ENCODE results near the gene SLC27A1.

SLC27A1 gene

DNA sequence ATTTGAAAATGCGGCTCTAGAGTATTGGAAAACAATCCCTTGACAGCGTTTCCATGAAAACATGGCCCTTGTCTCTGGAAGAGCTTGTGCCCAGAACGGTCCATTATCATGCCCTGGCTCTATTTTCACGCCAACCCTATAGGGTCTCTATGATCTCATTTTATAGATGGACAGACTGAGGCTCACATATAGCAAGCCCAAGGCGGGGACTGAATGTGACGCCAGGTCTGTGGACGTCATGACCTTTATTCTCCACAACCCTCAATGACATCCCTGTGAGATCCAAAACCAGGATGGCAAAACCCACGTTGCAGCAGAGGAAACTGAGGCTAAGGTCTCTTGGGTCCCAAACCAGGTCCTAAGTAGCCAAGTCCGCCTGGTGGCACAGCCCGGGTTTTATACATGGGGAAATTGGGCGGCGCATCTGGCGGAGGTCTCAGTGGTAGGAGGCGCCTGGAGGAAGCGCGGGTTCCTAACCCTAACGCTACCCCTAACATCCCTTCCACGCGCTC, 84.7 kb downstream of the SLC27A1 start:
- ATAC-seq = no peak

GRCh38 chr19:17555480-17555928, 85.2 kb downstream of the SLC27A1 start, which contains the start of gene COLGALT1:
TSS of gene COLGALT1 (plus strand) at chr19:17555649. CDS start at chr19:17555714, 65 bp downstream.
- ATAC-seq = peak; percentile 91

More for the DNA sequence above, 84.7 kb downstream of the SLC27A1 start:
- no peak for TF ChIP-seq ZFP30 (CRISPR knock-in tag; IDR thresholded peaks at IDR 0.05)
- TF ChIP-seq SNAI2 (CRISPR knock-in tag; IDR thresholded peaks at IDR 0.05) = no peak
- TF ChIP-seq ZNF70 (CRISPR knock-in tag; IDR thresholded peaks at IDR 0.05) = no peak
- TF ChIP-seq TCF4 (CRISPR knock-in tag; IDR thresholded peaks at IDR 0.05; ENCODE audit: borderline replicate concordance) = no peak
- TF ChIP-seq, protein P1, sequence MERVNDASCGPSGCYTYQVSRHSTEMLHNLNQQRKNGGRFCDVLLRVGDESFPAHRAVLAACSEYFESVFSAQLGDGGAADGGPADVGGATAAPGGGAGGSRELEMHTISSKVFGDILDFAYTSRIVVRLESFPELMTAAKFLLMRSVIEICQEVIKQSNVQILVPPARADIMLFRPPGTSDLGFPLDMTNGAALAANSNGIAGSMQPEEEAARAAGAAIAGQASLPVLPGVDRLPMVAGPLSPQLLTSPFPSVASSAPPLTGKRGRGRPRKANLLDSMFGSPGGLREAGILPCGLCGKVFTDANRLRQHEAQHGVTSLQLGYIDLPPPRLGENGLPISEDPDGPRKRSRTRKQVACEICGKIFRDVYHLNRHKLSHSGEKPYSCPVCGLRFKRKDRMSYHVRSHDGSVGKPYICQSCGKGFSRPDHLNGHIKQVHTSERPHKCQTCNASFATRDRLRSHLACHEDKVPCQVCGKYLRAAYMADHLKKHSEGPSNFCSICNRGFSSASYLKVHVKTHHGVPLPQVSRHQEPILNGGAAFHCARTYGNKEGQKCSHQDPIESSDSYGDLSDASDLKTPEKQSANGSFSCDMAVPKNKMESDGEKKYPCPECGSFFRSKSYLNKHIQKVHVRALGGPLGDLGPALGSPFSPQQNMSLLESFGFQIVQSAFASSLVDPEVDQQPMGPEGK (CRISPR knock-in tag; IDR thresholded peaks at IDR 0.05; ENCODE audit: borderline replicate concordance) = no peak
- TF ChIP-seq BACH2 (CRISPR knock-in tag; IDR thresholded peaks at IDR 0.05; ENCODE audit: borderline replicate concordance) = no peak
- no peak for TF ChIP-seq ARNTL (CRISPR knock-in tag; IDR thresholded peaks at IDR 0.05; ENCODE audit: borderline replicate concordance, low read depth)
- TF ChIP-seq, protein P2, sequence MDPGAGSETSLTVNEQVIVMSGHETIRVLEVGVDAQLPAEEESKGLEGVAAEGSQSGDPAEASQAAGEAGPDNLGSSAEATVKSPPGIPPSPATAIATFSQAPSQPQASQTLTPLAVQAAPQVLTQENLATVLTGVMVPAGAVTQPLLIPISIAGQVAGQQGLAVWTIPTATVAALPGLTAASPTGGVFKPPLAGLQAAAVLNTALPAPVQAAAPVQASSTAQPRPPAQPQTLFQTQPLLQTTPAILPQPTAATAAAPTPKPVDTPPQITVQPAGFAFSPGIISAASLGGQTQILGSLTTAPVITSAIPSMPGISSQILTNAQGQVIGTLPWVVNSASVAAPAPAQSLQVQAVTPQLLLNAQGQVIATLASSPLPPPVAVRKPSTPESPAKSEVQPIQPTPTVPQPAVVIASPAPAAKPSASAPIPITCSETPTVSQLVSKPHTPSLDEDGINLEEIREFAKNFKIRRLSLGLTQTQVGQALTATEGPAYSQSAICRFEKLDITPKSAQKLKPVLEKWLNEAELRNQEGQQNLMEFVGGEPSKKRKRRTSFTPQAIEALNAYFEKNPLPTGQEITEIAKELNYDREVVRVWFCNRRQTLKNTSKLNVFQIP (CRISPR knock-in tag; IDR thresholded peaks at IDR 0.05; ENCODE audit: borderline replicate concordance, low read depth) = no peak
- no peak for TF ChIP-seq ESRRG (CRISPR knock-in tag; IDR thresholded peaks at IDR 0.05)
- TF ChIP-seq, protein P3, sequence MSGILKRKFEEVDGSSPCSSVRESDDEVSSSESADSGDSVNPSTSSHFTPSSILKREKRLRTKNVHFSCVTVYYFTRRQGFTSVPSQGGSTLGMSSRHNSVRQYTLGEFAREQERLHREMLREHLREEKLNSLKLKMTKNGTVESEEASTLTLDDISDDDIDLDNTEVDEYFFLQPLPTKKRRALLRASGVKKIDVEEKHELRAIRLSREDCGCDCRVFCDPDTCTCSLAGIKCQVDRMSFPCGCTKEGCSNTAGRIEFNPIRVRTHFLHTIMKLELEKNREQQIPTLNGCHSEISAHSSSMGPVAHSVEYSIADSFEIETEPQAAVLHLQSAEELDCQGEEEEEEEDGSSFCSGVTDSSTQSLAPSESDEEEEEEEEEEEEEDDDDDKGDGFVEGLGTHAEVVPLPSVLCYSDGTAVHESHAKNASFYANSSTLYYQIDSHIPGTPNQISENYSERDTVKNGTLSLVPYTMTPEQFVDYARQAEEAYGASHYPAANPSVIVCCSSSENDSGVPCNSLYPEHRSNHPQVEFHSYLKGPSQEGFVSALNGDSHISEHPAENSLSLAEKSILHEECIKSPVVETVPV (CRISPR knock-in tag; IDR thresholded peaks at IDR 0.05) = no peak
- TF ChIP-seq ZFP3 (CRISPR knock-in tag; IDR thresholded peaks at IDR 0.05) = no peak
- no peak for TF ChIP-seq RARB (CRISPR knock-in tag; IDR thresholded peaks at IDR 0.05)
- no peak for TF ChIP-seq OSR1 (CRISPR knock-in tag; IDR thresholded peaks at IDR 0.05)
- TF ChIP-seq ZNF8 (CRISPR knock-in tag; IDR thresholded peaks at IDR 0.05) = no peak
- TF ChIP-seq, protein P4, sequence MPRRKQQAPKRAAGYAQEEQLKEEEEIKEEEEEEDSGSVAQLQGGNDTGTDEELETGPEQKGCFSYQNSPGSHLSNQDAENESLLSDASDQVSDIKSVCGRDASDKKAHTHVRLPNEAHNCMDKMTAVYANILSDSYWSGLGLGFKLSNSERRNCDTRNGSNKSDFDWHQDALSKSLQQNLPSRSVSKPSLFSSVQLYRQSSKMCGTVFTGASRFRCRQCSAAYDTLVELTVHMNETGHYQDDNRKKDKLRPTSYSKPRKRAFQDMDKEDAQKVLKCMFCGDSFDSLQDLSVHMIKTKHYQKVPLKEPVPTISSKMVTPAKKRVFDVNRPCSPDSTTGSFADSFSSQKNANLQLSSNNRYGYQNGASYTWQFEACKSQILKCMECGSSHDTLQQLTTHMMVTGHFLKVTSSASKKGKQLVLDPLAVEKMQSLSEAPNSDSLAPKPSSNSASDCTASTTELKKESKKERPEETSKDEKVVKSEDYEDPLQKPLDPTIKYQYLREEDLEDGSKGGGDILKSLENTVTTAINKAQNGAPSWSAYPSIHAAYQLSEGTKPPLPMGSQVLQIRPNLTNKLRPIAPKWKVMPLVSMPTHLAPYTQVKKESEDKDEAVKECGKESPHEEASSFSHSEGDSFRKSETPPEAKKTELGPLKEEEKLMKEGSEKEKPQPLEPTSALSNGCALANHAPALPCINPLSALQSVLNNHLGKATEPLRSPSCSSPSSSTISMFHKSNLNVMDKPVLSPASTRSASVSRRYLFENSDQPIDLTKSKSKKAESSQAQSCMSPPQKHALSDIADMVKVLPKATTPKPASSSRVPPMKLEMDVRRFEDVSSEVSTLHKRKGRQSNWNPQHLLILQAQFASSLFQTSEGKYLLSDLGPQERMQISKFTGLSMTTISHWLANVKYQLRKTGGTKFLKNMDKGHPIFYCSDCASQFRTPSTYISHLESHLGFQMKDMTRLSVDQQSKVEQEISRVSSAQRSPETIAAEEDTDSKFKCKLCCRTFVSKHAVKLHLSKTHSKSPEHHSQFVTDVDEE (CRISPR knock-in tag; IDR thresholded peaks at IDR 0.05) = no peak

More at GRCh38 chr19:17555480-17555928, 85.2 kb downstream of the SLC27A1 start, which contains the start of gene COLGALT1:
- 0 out of 2 replicates have a peak, but pooled peaks have one; percentile 16 for TF ChIP-seq ZNF565 (CRISPR knock-in tag; conservative IDR thresholded peaks at IDR 0.05; ENCODE audit: low read depth)
- TF ChIP-seq ISL1 (CRISPR knock-in tag; IDR thresholded peaks at IDR 0.05) = no peak
